GM20000 (cell line): Measurements from ENCODE around the gene DAPK3.
"Not testable (repeated sequence)": the region's sequence is repeated elsewhere in the genome, so short reads cannot be mapped to it uniquely, and the experiment has no call there.

ENCODE experiments used
- DNase-seq: peaks from one replicate; pipeline ENCODE4 v3.0.0; 2012; ENCODE audit warnings: low spot score
- TF ChIP-seq, protein P1 (sequence below): IDR thresholded peaks from 2 replicates; pipeline ENCODE4 v1.5.1; 2012; ENCODE audit warnings: mild to moderate bottlenecking, control low read depth; ENCODE audit errors: extremely low read depth, missing control alignments

Gene DAPK3

GRCh38 chr19:4015705-4016402 lies 45.0 kb upstream of the DAPK3 start:
- TF ChIP-seq, protein P1, sequence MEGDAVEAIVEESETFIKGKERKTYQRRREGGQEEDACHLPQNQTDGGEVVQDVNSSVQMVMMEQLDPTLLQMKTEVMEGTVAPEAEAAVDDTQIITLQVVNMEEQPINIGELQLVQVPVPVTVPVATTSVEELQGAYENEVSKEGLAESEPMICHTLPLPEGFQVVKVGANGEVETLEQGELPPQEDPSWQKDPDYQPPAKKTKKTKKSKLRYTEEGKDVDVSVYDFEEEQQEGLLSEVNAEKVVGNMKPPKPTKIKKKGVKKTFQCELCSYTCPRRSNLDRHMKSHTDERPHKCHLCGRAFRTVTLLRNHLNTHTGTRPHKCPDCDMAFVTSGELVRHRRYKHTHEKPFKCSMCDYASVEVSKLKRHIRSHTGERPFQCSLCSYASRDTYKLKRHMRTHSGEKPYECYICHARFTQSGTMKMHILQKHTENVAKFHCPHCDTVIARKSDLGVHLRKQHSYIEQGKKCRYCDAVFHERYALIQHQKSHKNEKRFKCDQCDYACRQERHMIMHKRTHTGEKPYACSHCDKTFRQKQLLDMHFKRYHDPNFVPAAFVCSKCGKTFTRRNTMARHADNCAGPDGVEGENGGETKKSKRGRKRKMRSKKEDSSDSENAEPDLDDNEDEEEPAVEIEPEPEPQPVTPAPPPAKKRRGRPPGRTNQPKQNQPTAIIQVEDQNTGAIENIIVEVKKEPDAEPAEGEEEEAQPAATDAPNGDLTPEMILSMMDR: no peak
- no peak for DNase-seq

DNA sequence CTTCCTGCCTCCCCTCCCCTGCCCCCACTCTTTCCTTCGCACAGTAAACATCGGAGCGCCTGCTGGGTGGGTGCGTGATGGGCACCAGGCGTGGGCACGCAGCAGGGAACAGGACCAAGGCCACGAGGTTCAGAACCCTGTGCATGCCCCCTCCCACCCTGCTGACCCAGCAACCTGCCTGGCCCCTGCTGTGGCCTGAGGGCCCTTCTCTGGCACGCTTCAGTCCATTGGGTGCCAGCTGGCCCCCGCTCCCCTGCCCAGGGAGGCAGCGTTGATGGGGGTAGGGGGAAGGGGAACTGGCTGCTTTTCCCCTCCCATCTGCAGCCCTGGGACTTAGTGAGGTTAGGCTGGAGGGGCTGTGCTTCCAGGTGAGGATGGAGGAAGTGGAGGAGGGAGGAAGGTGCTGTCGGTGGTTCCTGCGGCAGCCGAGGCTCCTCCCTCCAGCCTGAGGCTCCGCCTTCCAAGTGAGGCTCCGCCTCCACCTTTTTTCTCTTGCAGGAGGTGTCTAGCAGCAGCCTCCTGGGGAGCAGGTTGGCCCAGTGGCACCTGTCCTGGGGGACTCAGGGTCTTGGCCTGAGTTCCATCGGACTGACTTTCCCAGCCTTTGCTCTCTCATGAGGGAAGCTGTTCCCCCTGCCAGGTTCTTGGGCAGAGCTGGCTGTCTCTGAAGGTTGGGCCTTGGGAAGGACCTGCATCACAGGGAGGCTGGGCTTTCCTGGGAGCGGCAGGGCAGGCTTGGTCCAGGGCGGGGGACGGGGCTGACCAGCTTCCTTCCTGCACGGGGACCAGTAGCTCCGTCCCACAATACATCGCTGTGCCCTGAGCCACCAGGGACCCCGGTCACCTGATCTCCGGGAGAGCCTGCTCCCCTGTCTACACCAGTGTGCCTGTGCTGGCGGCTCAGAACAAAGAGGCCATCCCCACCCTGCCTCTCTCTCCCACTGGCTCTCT lies 43.9 kb upstream of the DAPK3 start:
- no peak for DNase-seq
- TF ChIP-seq, protein P1: no peak

- DNase-seq: no peak
- TF ChIP-seq, protein P1: no peak
Measured at GRCh38 chr19:4013886-4014540, 43.1 kb upstream of the DAPK3 start.

- DNase-seq: no peak
- TF ChIP-seq, protein P1: no peak
Measured at GRCh38 chr19:4012975-4013634, 42.2 kb upstream of the DAPK3 start.

DNA sequence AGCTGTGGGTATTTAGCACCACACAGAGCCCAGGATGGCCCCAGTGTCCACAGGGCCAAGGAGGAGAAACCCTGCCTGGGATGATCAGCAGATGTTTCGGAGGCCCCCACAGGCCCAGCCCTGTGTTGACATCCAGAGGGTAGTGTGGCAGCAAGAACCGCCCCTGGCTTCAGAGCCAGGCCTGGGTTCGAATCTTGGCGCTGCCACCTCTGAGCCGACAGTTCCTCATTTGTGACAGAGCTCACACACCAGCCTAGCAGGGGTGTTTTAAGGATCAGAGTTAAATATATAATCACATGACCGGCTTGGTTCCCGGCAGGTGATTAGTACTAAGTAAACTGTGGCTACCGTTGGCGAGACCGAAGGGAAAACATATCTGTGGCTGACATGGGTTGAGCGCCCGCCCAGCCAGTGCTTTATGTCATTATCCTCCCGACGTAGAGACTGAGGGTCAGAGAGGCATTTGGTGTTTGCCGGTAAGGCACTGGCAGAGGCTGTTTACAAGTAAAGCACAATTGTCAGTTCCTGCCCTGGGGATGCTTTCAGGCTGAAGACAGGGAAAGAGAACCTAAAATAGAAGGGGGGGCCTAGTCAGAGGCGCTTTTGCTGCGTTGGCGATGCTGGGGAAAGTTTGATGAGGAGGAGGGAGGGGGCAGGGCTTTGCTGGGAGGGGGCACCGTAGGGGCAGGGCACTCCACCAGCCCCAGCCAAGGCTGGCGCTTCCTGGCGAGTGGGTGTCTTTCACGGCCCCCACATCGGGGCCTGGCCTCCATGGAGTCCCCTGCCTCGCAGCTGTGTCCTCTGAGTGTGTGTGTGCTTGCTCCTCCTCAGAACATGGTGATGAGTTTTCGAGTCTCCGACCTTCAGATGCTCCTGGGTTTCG lies 41.4 kb upstream of the DAPK3 start:
- DNase-seq: no peak
- TF ChIP-seq, protein P1: no peak

- DNase-seq: not testable (repeated sequence)
Measured at GRCh38 chr19:4011430-4011829, 40.5 kb upstream of the DAPK3 start.

GRCh38 chr19:4010808-4011110 lies 39.9 kb upstream of the DAPK3 start:
- no peak for DNase-seq
- TF ChIP-seq, protein P1: no peak
